Right lobe of liver (tissue), 6 donors: ENCODE data around the gene GCLC. TPM values are rescaled to one million over a fixed set of nuclear protein-coding genes. Genes with fewer than 3 reads are reported as not detected.

ENCODE experiments used
- ATAC-seq, 4 donors: fragments of 200-7000 bp; cut with Tn5 transposase; one replicate each; pipeline ENCODE4 v1.9.1; 2020; ENCODE audit warnings: mild to moderate bottlenecking in 4 of 4, moderate library complexity in 4 of 4
- DNase-seq, 3 donors: peaks; one replicate each; pipeline ENCODE4 v3.0.0-alpha.2; 2020
- H3K27ac ChIP-seq, 3 donors: fragments of 200-600 bp; one replicate each; pipeline ENCODE4 v1.8.0; 2022
- H3K27me3 ChIP-seq, 2 donors: fragments of 200-600 bp; one replicate each; pipeline ENCODE4 v1.8.0; 2022
- H3K36me3 ChIP-seq, 4 donors: fragments of 200-600 bp; sonication (generic) in 1 of 4; one replicate each; pipeline versions ENCODE4 v1.5.1 to v1.8.0; 2017 to 2022; ENCODE audit warnings: control low read depth in 1 of 4
- H3K4me1 ChIP-seq, 4 donors: fragments of 200-600 bp; sonication (generic) in 1 of 4; one replicate each; pipeline versions ENCODE4 v1.5.1 to v1.8.0; 2017 to 2022; ENCODE audit warnings: control low read depth in 1 of 4
- H3K4me3 ChIP-seq, 3 donors: fragments of 200-600 bp; one replicate each; pipeline ENCODE4 v1.8.0; 2022
- H3K9me3 ChIP-seq, 4 donors: fragments of 200-600 bp; sonication (generic) in 1 of 4; one replicate each; pipeline versions ENCODE4 v1.5.1 to v1.8.0; 2017 to 2022; ENCODE audit warnings: control low read depth in 1 of 4
- POLR2A ChIP-seq: fragments of 450-650 bp; IDR thresholded peaks from one replicate; pipeline ENCODE4 v1.6.1; 2017; ENCODE audit warnings: antibody characterized with exemption, mild to moderate bottlenecking
- WGBS: methylation state at CpG from one replicate; pipeline ENCODE4 v1.1.6; 2018; ENCODE audit warnings: low coverage, low lambda C conversion rate; ENCODE audit not compliant: insufficient coverage; ENCODE audit errors: missing lambda C conversion rate; 5-methylcytosine and 5-hydroxymethylcytosine counted together
- intact Hi-C, 2 donors: fragments of 100-400 bp; cut with DNase I; formaldehyde crosslinking; loops; one replicate each; pipeline versions ENCODE4 v1.11.2 to v1.14.1; 2022
- long read RNA-seq: library from polyadenylated mRNA; unstranded; transcript quantifications from one replicate; pipeline ENCODE4 v2.0.0, GENCODE V29; 2019
- total RNA-seq, 6 experiments: library from RNA; depleted of rRNA in 2 of 6; stranded (reverse); fragments of >200 nt in 2 of 6; fragmentation: NEBNext Ultra II Directional in 3 of 6; extraction: Animal tissue kit (Norgen Biotek cat#: 25700) in 3 of 6; gene quantifications; one replicate each; pipeline versions ENCODE4 v1.1.0 to v1.2.4, GENCODE V29; 2016 to 2023
- TF ChIP-seq, protein P1 (sequence below), 4 donors: fragments of 200-600 bp in 3 of 4; fragments of 450-650 bp in 1 of 4; IDR thresholded peaks; one replicate each; pipeline versions ENCODE4 v1.5.1 to v1.8.0; 2016 to 2022; ENCODE audit warnings: antibody characterized with exemption in 4 of 4, mild to moderate bottlenecking in 2 of 4
- donor health status: DM: no; HTN: yes; CAD: no.
- donor health status: DM: no; HTN: no; CAD: no.
- donor health status: DM: no; HTN: no; CAD: no.
- donor health status: DM: no; HTN: yes; CAD: no.
- donor health status: DM: no; HTN: yes; CAD: no.

Gene GCLC
- total RNA-seq = 100 to 1,000 TPM in 4 of 6 experiments, 10 to 100 TPM in 2; 56.8 to 140 (median 103) TPM
- long read RNA-seq, partial matches to known transcripts = 2 of 8 reads
- long read RNA-seq, other reads (novel, unspliced or antisense) = 4 of 8 reads

GRCh38 chr6:53544470-53545308 is at the start of gene GCLC:
GCLC (minus strand) TSS chr6:53545101; CDS start chr6:53544645, 456 bp downstream.
- TF ChIP-seq, protein P1, sequence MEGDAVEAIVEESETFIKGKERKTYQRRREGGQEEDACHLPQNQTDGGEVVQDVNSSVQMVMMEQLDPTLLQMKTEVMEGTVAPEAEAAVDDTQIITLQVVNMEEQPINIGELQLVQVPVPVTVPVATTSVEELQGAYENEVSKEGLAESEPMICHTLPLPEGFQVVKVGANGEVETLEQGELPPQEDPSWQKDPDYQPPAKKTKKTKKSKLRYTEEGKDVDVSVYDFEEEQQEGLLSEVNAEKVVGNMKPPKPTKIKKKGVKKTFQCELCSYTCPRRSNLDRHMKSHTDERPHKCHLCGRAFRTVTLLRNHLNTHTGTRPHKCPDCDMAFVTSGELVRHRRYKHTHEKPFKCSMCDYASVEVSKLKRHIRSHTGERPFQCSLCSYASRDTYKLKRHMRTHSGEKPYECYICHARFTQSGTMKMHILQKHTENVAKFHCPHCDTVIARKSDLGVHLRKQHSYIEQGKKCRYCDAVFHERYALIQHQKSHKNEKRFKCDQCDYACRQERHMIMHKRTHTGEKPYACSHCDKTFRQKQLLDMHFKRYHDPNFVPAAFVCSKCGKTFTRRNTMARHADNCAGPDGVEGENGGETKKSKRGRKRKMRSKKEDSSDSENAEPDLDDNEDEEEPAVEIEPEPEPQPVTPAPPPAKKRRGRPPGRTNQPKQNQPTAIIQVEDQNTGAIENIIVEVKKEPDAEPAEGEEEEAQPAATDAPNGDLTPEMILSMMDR (IDR thresholded peaks at IDR 0.05) = peak; percentile 58 to 77 (median 68)
- peak; percentile 98 for TF ChIP-seq POLR2A
- DNase-seq (peak; percentile 94 to 96 (median 96)), ATAC-seq (peak; percentile 68 to 75 (median 70))
- Histone ChIP-seq H3K36me3 (peaks cover 0 to 3% (median 0%) of the 10 kb centered on the region in 4 donors), H3K27me3 (no peaks in the 10 kb centered on the region), H3K4me1 (peaks cover 0 to 46% (median 8%) of the 10 kb centered on the region in 4 donors), H3K4me3 (peak within 1 kb of the TSS; percentile 76 to 91 (median 89)), H3K27ac (peak within 1 kb of the TSS; percentile 95 to 96 (median 96)), H3K9me3 (no peaks in the 10 kb centered on the region)
- 0% methylated on average over 11 of the region's 105 CpGs for WGBS
- intact Hi-C loops = no loop called here

- no peaks in the 10 kb centered on the region for H3K9me3 ChIP-seq
- no peak overlapping the region for H3K27ac ChIP-seq
- 76% methylated on average over 2 of the region's 2 CpGs for WGBS
- no peaks in the 10 kb centered on the region for H3K4me1 ChIP-seq
- intact Hi-C loops = no loop called here
- TF ChIP-seq, protein P1 (IDR thresholded peaks at IDR 0.05) = no peak
- no peak for TF ChIP-seq POLR2A
- H3K27me3 ChIP-seq = no peaks in the 10 kb centered on the region
- H3K36me3 ChIP-seq = no peaks in the 10 kb centered on the region
- H3K4me3 ChIP-seq = no peak overlapping the region
- DNase-seq (no peak), ATAC-seq (no peak)
Measured at GRCh38 chr6:53594596-53594995, 49.7 kb upstream of the GCLC start.

- no peaks in the 10 kb centered on the region for H3K9me3 ChIP-seq
- H3K27ac ChIP-seq = no peak overlapping the region
- no peak for DNase-seq
- H3K4me3 ChIP-seq = no peak overlapping the region
- no peaks in the 10 kb centered on the region for H3K27me3 ChIP-seq
- H3K36me3 ChIP-seq = no peaks in the 10 kb centered on the region
- TF ChIP-seq, protein P1 (IDR thresholded peaks at IDR 0.05) = no peak
- TF ChIP-seq POLR2A = no peak
- intact Hi-C loops = no loop called here
- WGBS = 62% methylated on average over 2 of the region's 2 CpGs
- H3K4me1 ChIP-seq = no peaks in the 10 kb centered on the region
- peak in 1 of 4 donors; percentile 27 for ATAC-seq
Measured at GRCh38 chr6:53593001-53593488, 48.1 kb upstream of the GCLC start.

GRCh38 chr6:53591873-53592272 is 47.0 kb upstream of the GCLC start:
- H3K4me1 ChIP-seq = no peaks in the 10 kb centered on the region
- H3K4me3 ChIP-seq = no peak overlapping the region
- no peaks in the 10 kb centered on the region for H3K9me3 ChIP-seq
- H3K27ac ChIP-seq = no peak overlapping the region
- H3K36me3 ChIP-seq = no peaks in the 10 kb centered on the region
- ATAC-seq = no peak
- intact Hi-C loops = no loop called here
- H3K27me3 ChIP-seq = no peaks in the 10 kb centered on the region
- no peak for TF ChIP-seq POLR2A
- DNase-seq = no peak

DNA sequence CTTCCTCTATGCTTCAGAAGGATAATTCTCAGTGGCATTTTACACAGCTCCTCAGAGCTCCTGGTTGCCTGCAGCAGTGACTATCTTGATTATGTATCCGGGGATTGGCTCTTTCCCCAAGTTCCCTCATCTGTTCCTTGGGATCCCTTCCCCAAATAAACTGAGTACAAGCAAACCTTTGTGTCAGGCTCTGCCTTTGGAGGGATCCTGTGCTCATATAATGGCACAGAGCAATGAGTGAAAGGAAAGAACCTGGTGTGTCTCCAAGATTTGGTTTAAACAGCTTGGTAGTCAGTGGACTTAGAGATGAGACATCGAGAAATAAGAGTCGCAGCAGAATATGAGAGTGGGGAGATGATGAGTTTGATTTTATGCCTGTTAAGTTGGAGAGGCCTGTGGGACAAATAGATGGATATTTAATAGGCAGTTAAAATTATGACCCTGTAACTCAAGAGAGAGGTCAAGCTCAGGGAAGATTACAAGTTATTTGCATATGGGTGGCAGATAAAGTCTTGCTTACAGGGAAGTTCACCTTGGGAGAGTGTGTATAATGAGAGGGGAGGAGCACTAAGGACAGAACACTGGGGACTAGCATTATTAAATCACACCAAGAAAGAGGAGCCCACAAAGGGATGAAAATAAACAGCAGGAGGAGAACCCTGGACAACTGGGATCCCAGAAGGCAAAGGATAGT is 44.1 kb upstream of the GCLC start:
- TF ChIP-seq, protein P1 (IDR thresholded peaks at IDR 0.05) = no peak
- no peak for TF ChIP-seq POLR2A
- intact Hi-C loops = no loop called here
- no peak overlapping the region for H3K4me3 ChIP-seq
- no peaks in the 10 kb centered on the region for H3K9me3 ChIP-seq
- no peak overlapping the region for H3K27ac ChIP-seq
- ATAC-seq (no peak), DNase-seq (no peak)
- 100% methylated on average over 3 of the region's 3 CpGs for WGBS
- H3K4me1 ChIP-seq = no peaks in the 10 kb centered on the region
- no peaks in the 10 kb centered on the region for H3K36me3 ChIP-seq
- H3K27me3 ChIP-seq = no peaks in the 10 kb centered on the region
